Stimulated activated CD4-positive, alpha-beta T cell treated with anti-CD3 and anti-CD28 coated beads, TNF-alpha, amount 100 ng/mL, for 48 hours (primary cell): ENCODE data around the gene CCBE1.

Source experiments
- DNase-seq, 3 donors: peaks; one replicate each; pipeline ENCODE4 v3.0.0-alpha.2; 2020; ENCODE audit warnings: low read depth in 3 of 3

Gene CCBE1

DNA sequence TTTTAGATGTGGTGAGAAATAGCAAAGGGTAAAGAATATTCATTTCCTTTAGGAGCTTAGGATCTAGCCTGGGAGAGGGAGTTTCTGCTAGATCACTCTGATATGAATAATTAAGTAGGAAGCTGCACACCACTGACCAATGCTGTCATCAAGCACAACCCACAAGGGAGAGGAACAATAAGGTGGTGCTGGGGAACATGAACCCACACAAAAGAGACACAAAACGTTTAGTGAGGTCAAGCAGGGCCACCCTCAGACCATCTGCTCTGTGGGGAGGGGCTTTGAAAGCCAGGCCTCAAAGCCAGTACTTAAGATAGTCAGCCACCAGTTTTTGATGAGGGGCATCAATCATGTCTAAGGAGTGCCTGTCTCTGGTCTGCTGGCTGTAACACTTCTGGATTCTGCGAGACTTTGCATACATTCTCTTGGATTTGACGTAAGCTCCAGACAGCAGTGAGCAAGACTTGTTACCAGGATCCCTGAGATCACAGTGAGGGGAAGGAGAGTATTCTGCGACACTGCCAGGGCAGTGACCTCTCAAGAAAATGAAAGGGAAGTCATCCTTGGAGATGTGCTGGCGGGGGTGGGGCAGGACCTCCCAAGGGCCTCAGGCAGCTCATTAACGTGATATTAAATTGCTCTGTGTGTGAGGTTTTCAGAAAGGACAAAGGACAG lies 127.0 kb downstream of the CCBE1 start:
- no peak for DNase-seq

DNA sequence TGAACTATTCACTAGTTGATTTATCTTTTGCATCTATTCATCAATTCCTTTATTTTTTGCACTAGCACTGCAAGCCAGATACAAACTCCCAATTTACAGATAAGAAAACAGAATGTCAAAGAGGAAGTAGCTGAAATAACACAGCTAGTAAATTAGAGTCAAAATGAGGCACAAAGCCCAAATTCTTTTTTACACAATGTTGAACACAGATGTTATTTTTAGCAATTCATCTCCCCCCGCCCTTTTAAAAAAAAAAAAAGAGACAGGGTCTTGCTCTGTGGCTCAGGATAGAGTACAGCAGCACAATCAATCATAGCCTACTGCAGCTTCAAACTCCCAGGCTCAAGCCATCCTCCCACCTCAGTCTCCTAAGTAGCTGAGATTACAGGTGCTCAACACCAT lies 127.8 kb downstream of the CCBE1 start:
- DNase-seq: no peak

DNA sequence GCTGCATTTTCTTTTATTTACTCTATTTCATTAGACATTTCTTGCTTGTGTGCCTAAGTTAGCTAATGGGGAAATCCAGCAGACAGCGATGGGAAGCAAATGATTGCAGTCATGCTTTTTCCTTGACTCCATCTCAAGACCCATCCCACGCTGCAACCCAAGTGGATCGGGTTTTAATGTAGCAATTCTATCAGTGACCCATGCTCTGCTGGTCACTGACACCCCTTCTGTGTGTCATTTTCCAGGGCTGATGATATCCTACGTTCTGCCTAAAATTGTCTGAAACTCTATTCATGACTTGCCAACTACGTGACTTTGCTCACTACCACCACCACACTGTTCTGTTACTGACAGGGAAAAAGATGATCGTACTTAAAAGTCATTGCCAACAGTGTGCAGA lies 129.8 kb downstream of the CCBE1 start:
- DNase-seq: no peak

DNA sequence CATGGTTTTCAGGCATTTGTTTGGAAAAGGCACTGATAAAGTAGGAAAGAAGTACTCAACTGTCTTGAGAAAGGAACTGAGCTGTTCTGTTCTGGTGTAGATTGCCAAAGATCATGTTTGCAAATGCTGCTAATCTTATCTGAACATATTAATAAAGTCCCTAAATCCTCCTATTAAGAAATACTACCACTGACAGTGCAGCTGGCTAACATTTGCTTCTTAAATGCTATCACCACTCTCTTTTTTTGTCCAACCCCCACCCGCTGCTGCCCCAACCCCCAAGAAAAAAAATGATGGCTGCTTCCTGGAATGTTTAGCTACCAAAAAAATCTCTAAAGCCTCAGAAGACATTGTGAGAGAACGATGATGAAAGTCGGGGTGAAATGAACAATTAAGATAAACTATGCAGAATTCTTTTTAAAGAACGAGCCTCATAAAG lies 130.7 kb downstream of the CCBE1 start:
- no peak for DNase-seq

DNA sequence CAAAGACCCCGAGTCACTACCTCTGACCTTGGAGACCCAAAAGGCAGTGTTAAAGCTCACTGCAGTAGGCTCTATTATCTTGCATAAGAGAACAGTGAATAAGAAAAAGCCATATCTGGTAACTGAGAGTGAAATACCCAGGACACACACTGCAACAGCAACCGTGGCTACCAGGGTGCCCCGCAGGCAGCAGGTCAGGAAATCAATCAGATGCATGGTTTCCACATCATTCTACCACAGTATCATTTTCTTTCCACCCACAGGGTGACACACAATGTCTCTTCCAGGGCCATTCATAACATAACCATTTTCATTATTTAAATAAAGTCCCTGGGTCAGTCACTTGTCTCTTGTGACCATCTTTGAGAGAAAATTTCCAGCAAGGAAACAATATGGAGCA lies 131.3 kb downstream of the CCBE1 start:
- no peak for DNase-seq

DNA sequence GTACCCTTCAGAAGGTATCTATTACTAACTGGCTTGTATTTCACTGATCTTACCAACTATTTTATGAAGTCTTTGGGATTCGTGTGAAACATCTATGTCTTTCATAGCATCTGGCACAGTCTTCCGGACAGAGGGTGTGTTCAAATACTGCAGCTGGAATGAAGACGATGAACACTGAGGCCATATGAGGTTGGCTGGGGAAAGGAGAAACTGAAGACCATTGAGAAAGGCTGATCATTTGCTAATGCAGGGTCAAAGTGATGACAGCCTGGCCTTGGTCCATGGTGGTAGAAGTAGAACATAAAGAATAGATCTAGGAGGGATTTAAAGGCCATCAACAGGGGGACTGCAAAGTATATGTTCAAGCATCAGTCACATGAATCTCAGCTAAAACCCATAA lies 132.7 kb downstream of the CCBE1 start:
- no peak for DNase-seq

DNA sequence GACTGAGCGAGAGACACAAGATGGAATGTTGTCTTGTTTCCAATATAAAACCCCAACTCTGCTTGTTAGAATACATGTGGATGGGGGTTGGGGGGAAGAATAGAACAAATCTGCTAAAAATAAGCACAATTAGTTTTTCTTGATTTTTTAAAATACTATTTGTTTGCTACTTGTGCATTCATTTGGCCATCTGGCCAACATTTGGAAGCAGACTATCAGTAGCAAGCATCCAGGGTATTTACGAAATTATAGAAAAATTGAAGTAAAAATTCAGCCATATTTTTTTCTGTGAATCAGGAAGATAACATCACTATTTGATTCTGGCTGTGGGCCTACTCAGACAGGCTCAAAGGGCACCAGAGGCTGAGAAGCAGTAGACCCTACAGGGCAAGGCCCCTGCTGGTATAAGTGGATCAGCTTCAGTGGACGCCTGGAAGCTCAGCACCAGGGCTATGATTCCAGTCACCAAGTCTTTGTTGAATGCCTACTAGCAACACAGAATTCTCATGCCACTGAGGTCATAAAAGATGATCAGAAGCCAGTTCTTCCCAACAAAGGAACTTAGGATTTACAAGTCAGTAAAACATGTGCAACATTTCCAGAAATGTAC lies 133.9 kb downstream of the CCBE1 start:
- DNase-seq: no peak

DNA sequence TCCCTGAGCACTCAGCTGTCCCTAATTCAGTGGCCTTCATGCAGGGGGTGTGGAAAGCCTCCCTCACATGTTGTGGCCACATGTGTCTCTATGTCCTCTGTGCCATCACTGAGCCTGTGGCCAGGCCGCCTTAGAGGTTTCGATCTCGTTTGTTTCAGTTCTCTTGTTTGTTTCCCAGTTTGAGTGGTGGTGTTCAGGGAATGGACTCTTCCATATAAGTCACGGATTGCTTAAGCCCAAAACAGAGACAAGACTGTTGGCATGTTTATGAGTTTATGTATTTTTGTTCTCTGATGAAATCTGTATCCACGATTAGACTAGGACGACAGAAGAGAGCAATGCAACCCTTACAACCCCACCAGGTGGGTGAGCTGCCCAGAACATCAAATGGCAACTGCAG lies 134.5 kb downstream of the CCBE1 start:
- no peak for DNase-seq

DNA sequence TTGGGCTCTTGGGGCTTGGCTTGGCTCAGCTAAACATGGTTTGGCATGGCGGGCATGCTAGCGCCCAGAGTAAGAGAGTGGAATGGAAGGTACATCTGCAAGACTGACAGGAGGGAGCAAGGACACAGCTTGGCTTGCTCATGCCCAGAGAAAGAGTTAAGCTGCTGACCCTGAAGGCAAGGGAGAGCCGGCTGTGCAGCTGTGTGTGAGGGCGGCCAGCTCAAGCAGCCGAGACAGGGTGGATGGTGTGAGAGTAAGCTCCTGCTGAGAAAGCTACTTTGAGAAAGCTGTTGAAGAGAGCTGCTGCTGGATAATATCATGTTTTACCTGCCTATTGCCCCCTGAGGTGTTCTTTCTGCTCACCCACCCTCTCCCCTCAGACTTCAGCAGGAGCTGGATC lies 135.6 kb downstream of the CCBE1 start:
- DNase-seq: no peak

DNA sequence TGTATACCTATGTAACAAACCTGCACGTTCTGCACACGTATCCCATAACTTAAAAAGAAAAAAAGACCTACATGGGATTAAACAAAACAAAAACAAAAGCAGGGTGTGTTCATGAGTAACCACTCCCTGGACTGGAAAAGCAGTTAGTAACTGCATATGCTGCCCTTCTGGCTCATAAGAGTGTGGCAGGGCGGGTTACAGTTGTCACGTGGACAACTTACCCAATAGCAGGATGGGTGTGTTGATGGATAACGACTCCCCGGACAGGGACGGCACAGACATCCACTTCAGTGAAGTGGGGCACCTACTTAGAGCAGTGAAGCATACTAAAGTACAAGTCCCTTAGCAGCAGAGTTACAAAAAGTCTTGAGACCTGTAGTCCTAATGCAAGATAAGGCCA lies 136.7 kb downstream of the CCBE1 start:
- no peak for DNase-seq

DNA sequence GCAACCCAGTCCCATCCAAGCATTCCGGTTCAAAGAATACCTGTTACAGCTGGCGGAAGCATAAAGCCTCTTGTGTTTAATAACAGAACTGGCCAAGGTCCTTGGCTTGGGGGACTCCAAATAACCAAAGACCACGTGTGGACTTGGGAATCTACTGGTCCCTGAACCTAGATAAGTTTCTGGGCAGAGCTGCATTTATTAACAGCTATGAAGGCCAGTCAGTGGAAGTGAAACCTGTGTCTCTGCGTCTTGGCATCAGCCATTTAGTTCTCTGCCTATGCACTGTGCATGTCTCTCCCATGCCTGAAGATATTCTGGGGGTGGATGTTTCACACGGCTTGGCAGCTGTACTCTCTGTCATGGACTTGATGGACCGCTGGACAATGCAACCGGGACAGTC lies 137.7 kb downstream of the CCBE1 start:
- DNase-seq: no peak

DNA sequence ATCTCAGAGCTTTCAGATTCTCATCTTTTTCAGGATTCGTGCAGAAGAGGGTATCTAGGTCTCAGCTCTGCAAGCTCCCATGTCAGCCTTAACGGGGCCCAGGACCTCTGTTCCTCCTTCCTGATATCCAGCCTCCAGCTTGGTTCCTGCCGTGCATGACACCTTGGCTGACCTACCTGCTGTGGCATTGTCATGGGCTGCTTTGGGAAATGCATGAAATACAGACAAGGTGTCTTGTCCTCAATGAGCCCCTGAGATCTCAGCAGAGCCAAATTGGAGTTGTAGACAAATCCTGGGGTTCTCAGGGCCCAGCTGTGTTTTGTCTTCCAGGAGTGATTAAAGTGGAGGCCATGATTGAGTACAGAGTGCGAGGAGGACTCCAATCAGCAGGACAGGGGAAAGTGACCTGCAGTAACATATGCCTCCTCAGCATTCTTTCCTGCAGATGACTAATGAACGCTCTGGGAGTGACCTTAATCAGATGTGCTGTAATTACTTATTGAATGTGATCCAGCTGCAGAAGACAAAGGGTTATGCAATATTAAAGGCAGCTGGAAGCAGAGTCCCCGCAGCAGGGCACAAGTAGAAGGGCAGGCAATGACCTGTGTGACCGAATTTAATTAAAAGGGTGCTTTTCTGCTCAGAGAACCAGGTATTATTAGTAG lies 141.1 kb downstream of the CCBE1 start:
- DNase-seq: no peak

DNA sequence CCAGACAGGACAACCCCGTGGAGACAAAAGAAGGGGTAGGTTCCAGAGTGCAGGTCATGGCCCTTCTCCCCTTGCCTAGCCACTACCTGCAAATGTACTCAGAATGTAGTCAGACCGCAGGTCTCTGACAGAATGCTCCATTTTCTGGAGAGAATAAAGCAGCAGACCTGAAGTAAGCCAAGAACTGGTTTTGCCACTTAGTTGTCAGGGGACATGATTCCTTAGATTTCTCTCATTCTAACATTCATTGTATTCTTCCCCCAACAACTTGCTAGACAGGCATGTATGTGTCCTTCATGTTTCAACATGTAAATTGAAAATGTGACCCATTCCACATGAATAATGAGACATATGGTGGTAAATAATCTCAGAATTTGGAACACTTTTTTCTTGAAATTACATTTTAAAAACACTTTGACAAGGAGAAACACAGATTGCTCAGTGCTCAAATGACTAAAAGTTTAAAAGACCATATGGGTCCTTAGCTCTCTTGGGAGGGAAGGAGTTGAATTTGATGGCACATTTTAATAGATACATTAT lies 142.4 kb downstream of the CCBE1 start:
- DNase-seq: no peak

DNA sequence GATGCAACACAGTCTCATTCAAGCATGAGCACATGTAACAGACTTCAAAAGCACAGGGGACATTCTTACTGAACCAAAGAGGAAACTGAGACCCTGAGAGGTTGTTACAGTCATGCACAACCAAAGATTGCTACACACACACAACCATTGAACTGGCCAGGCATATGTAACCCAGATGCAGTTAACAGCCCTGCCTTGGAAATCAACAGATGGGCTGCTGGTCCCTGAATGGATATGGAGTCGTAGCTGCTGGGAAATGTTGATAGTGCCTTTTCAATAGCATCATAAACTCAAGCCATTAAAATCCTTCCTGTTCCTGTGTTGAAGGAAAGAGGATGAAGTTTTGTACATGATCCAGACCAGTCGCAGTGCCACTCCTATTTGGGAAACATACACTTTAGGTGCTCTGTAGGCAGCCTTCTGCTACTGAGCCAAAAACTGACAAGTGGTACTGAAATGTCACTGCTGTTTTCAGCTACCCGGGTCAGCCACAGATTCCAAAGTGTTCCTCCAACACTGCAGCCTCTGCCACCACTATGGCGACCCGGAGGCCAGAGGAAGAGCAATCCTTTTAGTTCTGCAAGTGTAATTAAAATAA lies 143.9 kb downstream of the CCBE1 start:
- DNase-seq: no peak

DNA sequence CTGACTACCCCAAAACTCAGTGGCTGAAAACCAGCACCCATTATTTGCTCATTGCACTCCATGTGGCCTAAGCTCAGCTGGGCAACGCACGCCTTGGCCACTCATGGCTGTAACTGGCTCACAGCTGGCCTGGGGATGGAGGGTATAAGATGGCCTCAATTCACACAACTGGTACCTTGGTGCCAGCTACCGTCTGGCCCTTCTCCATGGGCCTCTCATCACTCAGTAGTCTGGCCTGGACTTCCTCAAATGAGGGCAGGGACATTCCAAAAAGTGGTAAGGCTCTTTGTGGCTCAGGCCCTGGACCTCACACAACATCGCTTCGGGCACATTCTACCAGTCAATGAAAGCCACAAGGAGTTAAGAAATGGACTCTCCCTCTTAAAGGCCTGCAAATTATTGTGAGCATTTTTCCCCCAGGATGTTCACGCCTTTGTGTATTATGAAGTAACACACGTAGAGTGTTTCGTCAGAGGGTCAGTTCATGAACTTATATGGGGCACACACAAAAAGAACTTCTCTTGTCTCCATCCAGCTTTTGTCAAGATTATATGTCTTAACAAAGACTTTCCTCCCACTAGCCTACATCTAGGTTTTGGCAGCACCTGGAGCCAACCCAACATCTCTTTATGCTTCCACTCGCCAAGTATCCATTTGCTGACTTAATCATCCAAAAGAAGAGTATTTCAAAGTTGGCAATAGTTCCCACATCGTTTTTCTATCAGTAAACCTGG lies 145.2 kb downstream of the CCBE1 start:
- no peak for DNase-seq

DNA sequence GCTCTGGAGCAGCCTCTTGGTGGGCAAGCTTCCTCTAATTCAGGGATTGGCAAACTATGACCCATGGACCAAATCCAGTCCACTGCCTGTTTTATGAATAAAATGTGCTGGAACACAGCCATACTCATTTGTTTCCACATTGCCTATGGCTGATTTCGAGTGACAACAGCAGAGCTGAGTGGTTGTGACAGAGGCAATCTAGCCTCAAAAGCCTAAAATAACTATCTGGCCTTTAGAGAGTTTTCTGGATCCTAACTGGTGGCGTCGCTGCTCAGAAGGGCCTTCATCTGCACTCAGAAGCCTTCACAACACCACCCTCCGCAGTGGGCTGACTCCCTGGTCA lies 147.1 kb downstream of the CCBE1 start:
- DNase-seq: no peak

DNA sequence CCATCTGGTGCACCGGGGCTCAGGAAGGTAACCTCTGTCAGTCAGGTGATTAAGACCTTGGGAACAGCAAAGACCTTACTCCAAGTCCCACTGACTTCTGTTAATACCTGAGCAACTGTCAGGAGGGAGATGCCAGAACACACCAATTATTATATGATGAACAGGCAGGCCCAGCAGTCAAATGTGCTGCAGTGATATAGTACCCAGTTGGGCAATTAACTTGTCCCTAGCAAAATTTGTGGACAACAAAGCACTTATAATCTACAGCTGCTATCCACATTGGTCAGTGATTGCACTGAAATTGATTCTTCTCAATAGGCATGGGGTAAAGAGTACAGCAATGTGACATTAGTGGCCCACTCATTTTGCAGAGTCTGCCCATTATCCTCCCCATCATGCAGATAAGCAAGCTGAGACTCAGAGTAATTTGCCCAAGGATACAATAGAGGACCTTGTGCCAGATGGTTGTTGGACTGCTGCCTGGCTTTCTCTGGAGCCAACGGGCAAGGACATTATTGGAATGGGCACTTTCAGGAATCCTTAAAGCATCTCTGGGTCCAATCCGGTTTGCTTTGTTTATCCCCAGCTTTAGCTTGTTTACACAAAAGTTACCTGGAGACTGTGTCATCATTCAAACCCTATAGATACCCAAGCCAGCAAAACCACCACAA lies 147.6 kb downstream of the CCBE1 start:
- DNase-seq: no peak

DNA sequence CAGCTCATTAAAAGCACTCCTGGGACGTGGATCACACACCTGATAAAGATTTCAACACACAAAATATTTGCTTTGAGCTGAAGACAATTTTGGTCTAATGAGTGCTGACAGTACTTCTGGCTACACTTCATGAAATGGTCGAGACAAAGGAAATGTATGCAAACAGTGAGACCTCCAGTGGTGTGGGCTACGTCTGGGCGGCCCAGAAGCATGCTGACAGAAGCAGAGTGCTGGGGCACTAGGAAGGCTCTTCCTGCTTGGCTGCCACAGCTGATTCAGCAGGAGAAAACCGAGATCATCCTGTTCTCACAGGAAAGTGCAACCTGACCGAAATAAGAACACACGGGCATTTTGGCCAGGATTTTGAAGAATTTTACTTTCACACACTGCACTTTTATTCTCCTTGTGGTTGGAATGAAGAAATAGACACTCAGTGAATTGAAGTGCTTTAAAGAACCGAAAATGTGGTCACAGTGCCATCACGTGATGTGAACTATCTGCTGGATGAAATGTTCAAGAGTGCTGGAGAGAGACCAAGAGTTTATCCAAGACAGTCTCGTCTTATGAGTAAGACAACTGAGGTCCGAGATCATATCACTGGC lies 149.5 kb downstream of the CCBE1 start:
- DNase-seq: no peak

DNA sequence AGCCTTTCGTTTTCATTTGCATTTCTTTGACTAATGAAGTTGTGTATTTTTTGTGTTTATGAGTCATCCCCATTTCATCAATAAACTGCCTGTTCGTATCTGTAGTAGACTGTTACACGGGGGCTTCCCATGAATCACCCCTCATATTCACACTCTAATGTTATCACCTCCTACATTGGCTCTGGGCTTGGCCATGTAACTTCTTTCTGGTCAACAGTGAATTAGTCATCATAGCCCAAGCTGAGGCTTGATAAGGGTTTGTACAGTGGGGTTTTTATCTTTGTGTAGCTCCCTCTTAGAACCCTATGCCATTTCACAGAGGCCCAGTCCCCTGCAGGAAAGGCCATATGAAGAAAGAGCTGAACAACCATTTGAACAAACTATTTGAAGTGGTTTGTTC lies 151.0 kb downstream of the CCBE1 start:
- DNase-seq: no peak

DNA sequence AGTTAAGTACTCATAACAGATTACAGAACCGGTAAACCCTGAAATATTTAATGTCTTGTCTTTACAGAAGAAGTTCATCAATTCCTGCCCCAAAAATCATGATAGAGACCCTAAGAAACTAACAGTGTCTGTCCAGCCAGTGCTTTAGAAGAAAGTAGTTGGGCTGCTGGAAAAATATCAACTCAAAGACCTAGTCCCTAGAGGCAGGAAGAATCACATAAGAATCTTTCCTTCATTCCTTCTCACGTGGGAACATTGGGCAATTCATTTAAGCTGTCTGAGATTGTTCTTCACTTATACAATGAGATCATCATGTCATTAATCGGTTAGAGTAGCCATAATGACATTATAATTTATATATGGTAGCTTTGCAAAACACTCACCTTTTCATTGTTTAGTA lies 156.4 kb downstream of the CCBE1 start:
- DNase-seq: no peak

DNA sequence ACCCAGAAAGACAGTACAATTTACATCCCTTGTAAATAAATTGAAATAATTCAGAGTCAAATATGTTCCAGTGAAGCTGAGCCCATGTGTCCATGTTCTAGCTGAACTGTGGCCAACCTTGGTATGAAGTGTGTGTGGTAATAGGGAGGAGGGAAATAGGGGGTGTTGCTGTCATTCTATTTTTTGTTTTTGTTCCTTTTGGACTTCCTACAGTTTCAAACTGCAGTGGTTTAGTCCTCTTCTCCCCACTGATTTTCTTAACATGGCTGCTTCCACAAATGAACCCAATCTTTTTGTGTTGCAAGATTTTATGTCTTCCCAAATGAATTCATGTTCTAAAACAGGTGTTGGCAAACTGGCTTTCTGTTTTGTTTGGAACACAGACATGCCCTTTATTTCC lies 156.9 kb downstream of the CCBE1 start:
- no peak for DNase-seq
